ENCODE measurements around the gene BCR.

The BCR gene

DNA sequence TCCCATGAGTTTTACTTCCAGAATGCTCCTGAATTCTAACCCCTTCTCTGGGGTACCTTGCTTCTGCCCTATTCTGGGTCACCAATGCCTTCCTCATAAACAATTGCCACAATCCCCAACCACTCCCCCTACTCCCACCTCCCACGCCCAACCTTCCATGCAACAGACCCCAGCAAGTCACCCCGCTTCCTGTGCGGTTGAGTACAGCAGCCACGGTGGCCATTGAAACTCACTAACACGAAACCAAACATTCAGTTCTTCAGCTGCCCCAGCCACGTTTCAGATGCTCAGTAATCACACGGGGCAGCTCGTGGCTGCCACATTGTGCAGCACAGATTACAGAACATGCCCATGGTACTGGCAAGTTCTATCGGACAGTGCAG, 3.7 kb upstream of the BCR start:
- H3K4me3 ChIP-seq (ENCODE audit: low read depth, low read length), result no peak overlapping the region
- TF ChIP-seq, protein P1, sequence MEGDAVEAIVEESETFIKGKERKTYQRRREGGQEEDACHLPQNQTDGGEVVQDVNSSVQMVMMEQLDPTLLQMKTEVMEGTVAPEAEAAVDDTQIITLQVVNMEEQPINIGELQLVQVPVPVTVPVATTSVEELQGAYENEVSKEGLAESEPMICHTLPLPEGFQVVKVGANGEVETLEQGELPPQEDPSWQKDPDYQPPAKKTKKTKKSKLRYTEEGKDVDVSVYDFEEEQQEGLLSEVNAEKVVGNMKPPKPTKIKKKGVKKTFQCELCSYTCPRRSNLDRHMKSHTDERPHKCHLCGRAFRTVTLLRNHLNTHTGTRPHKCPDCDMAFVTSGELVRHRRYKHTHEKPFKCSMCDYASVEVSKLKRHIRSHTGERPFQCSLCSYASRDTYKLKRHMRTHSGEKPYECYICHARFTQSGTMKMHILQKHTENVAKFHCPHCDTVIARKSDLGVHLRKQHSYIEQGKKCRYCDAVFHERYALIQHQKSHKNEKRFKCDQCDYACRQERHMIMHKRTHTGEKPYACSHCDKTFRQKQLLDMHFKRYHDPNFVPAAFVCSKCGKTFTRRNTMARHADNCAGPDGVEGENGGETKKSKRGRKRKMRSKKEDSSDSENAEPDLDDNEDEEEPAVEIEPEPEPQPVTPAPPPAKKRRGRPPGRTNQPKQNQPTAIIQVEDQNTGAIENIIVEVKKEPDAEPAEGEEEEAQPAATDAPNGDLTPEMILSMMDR (IDR thresholded peaks at IDR 0.05; ENCODE audit: borderline replicate concordance, insufficient read depth, low read depth, low read length), result no peak

DNA sequence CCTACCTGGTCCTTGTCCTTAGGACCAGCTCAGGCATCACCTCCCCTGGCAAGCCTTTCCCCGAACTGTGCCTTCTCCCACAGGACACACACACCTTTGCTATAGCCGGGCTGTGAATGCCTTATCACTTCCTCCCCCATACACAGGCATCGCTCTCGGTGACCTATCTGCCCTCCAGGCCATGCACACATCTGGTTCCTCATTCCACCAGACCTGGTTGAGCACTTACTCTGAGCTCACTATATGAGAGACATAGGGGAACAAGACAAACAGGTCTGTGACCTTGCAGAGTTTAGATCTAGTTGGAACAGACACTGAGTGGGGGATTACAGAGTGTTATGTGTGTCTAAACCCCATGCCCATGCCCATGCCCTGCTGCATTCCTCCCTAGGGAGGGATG, 3.1 kb upstream of the BCR start:
- no peak overlapping the region for H3K4me3 ChIP-seq (ENCODE audit: low read depth, low read length)
- TF ChIP-seq, protein P1 (IDR thresholded peaks at IDR 0.05; ENCODE audit: borderline replicate concordance, insufficient read depth, low read depth, low read length), result no peak

DNA sequence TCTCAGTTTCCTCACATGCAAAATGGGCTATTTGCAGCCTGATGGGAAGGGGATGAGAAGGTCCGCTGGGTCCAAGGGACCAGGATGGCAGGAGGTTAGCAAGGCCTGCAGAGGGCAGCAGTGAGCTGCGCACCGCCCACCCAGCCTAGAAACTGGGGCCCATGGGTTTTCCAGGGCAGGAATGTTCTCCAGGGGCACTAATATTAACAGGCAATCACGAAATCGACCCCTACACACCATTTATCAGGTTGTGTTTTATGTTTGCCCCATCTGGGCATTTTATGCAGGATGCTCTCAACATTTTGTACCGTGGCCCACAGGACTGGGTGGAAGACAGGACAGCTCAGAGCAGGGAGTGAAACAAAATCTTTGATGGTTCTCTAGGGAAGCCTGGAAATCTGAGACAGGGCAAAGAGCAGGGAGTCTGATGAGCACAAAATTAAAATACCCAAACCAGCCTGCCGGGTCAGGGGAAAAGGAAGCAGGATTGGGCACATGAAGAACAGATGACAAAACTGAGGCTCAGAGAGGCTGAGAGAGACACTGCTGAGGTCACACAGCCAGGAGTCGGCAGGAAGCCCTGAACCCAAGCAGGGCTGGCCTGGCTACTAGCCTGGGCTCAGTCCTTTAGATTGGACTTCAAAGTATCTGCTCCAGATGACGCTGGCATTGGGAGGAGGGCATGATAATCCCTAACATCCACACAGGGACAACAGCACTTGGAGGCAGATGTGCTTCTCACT, 1.6 kb upstream of the BCR start:
- H3K4me3 ChIP-seq (ENCODE audit: low read depth, low read length), result no peak overlapping the region
- TF ChIP-seq, protein P1 (IDR thresholded peaks at IDR 0.05; ENCODE audit: borderline replicate concordance, insufficient read depth, low read depth, low read length), result peak; percentile 98

DNA sequence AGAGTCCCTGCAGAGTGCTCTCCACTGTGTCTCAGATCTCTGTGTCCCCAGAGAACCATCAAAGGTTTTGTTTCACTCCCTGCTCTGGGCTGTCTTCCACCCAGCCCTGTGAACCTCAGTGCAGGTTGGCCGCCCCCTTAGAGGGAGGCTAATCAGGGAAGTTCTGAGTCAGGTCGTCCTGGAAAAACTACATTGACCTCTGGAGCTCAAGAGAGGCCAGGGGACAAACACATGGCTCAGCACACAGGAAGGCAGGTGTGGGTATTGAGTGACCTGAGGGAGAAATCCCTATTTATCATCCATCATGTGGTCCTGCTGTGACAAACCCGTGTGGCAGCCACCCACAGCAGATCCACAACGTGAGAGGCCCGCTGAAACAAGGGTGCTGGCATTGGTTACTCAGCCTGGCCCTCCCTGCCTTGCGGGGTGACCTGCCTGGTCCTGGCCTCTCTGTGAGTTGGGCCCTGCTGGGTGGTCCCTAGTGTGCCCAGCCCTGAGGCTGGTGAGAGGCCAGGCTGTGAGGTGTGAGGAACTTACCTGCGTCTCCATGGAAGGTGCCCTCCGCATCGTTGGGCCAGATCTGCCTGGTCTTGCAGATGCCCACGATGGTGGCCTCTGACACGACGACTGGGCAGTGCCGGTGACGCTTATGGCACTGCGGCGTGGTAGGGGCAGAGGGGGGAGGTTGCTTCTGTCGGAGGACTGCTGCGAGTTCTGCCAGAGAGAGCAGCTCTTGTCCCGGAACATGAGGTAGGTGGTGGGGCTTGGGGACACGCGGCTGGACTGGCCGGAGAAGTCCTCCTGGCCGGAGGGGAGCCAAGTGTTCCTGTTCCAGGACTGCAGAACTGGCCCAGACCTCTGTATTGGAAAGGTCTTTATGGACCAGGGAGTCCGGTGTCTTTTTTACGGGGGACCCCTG, 669 bp upstream of the BCR start:
- H3K4me3 ChIP-seq (ENCODE audit: low read depth, low read length), result no peak overlapping the region
- TF ChIP-seq, protein P1 (IDR thresholded peaks at IDR 0.05; ENCODE audit: borderline replicate concordance, insufficient read depth, low read depth, low read length), result no peak

DNA sequence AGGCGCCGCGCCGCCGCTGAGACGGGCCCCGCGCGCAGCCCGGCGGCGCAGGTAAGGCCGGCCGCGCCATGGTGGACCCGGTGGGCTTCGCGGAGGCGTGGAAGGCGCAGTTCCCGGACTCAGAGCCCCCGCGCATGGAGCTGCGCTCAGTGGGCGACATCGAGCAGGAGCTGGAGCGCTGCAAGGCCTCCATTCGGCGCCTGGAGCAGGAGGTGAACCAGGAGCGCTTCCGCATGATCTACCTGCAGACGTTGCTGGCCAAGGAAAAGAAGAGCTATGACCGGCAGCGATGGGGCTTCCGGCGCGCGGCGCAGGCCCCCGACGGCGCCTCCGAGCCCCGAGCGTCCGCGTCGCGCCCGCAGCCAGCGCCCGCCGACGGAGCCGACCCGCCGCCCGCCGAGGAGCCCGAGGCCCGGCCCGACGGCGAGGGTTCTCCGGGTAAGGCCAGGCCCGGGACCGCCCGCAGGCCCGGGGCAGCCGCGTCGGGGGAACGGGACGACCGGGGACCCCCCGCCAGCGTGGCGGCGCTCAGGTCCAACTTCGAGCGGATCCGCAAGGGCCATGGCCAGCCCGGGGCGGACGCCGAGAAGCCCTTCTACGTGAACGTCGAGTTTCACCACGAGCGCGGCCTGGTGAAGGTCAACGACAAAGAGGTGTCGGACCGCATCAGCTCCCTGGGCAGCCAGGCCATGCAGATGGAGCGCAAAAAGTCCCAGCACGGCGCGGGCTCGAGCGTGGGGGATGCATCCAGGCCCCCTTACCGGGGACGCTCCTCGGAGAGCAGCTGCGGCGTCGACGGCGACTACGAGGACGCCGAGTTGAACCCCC, 798 bp downstream of the BCR start:
- TF ChIP-seq, protein P1 (IDR thresholded peaks at IDR 0.05; ENCODE audit: borderline replicate concordance, insufficient read depth, low read depth, low read length), result no peak
- peak overlapping the region; percentile 71 for H3K4me3 ChIP-seq (ENCODE audit: low read depth, low read length)

DNA sequence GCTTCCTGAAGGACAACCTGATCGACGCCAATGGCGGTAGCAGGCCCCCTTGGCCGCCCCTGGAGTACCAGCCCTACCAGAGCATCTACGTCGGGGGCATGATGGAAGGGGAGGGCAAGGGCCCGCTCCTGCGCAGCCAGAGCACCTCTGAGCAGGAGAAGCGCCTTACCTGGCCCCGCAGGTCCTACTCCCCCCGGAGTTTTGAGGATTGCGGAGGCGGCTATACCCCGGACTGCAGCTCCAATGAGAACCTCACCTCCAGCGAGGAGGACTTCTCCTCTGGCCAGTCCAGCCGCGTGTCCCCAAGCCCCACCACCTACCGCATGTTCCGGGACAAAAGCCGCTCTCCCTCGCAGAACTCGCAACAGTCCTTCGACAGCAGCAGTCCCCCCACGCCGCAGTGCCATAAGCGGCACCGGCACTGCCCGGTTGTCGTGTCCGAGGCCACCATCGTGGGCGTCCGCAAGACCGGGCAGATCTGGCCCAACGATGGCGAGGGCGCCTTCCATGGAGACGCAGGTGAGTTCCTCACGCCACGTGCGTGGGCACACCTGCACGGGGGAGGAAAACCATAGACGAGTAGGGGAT, 1.5 kb downstream of the BCR start:
- TF ChIP-seq, protein P1 (IDR thresholded peaks at IDR 0.05; ENCODE audit: borderline replicate concordance, insufficient read depth, low read depth, low read length), result no peak
- peak overlapping the region; percentile 52 for H3K4me3 ChIP-seq (ENCODE audit: low read depth, low read length)
